WERI-Rb-1 (cell line): Measurements from ENCODE around the gene ZC3H14.

Experiments
- DNase-seq: peaks from one replicate; pipeline ENCODE4 v3.0.0-alpha.2; 2020
- H3K27ac ChIP-seq: fragments of 250-450 bp; sonication (Bioruptor Pico); 2 replicates; pipeline ENCODE4 v1.5.1; 2020; ENCODE audit warnings: mild to moderate bottlenecking, moderate library complexity
- H3K27me3 ChIP-seq: fragments of 250-450 bp; sonication (Bioruptor Pico); 2 replicates; pipeline ENCODE4 v1.5.1; 2021; ENCODE audit warnings: mild to moderate bottlenecking, low read depth, moderate library complexity; ENCODE audit not compliant: insufficient read depth, severe bottlenecking
- H3K36me3 ChIP-seq: fragments of 250-450 bp; sonication (Bioruptor Pico); 2 replicates; pipeline ENCODE4 v1.5.1; 2020; ENCODE audit warnings: mild to moderate bottlenecking, moderate library complexity
- H3K4me3 ChIP-seq: 2 replicates; pipeline ENCODE4 v1.5.1; 2011; ENCODE audit warnings: low read depth, mild to moderate bottlenecking, control low read depth, low read length
- H3K9me3 ChIP-seq: fragments of 250-450 bp; sonication (Bioruptor Pico); 2 replicates; pipeline ENCODE4 v1.5.1; 2021; ENCODE audit warnings: mild to moderate bottlenecking, moderate library complexity; ENCODE audit not compliant: severe bottlenecking
- CTCF ChIP-seq: IDR thresholded peaks from 2 replicates; pipeline ENCODE4 v1.5.1; 2011; ENCODE audit warnings: low read depth, mild to moderate bottlenecking, control low read depth, inconsistent platforms, low read length

ZC3H14 gene

DNA sequence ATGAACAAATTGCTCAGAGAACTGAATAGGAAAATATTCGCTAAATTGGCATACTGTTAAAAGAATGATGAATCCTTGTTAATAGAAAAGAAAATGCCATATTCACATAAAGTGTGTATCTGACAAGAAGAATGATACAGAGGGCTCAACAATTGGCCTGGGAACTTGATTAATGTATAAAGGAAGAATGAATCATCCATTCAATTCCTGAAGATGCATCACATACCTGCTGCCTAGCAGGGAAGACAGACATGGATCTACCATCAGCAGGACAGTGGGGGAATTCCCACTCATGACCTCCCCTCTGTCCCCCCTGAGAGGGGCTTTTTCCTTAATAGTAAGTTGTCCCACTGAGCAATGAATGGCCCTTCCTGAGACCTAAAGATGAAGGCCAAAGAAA, 21.5 kb upstream of the ZC3H14 start:
- DNase-seq = no peak
- TF ChIP-seq CTCF = no peak
- H3K36me3 ChIP-seq = peaks cover 54% of the 10 kb centered on the region

DNA sequence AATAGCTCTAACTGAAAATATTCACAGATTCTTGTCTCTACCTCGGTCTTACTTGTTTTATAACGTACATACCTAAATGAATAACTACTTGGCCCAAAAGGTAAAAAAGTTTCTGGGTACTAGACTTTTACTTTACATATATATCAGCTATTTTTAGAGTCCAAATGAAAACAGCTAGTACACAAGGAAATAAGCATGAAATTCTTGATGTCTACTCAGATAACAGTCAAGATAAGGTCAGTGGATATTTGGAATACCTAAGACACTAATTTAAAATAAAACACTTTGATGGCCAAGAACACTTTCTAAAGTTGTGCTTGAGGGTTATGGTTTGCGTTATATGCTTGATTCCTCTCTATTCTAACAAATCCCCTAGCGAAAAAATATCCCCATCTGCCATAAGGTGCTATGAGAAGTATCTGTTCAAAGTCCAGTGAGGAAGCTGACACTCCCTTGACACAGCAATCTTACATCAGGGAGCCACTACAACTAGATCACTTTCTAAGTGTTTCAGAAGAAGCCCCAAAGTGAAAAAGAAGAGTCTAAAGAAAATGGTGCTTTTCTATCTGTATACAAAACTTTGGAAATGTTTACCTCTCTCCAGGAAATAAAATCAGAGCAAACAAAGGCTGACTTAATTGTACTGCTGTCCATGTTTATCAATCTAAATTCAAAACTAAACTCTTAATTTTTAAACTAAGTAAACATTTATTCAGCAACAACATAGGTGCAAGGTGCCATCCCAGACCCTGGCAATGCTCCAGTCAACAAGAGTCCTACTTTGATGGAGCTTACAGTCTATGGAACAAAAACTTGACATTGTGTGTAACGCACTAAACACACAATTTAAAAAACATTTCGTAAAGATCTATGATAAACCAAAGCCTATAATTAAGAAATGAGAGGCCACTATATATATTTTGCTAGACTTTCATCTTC, 19.7 kb upstream of the ZC3H14 start:
- Histone ChIP-seq H3K27ac (peak overlapping the region; percentile 42), H3K36me3 (peaks cover 62% of the 10 kb centered on the region), H3K4me3 (no peak overlapping the region), H3K9me3 (no peaks in the 10 kb centered on the region), H3K27me3 (no peaks in the 10 kb centered on the region)
- no peak for DNase-seq
- TF ChIP-seq CTCF = no peak

More for the DNA sequence above, 21.5 kb upstream of the ZC3H14 start:
- no peak overlapping the region for H3K4me3 ChIP-seq
- H3K9me3 ChIP-seq = no peaks in the 10 kb centered on the region
- no peaks in the 10 kb centered on the region for H3K27me3 ChIP-seq
- peak overlapping the region; percentile 35; the same call in 1 of the 2 replicates for H3K27ac ChIP-seq

GRCh38 chr14:88545256-88545655, 17.6 kb upstream of the ZC3H14 start:
- DNase-seq = no peak
- Histone ChIP-seq H3K4me3 (no peak overlapping the region), H3K27me3 (no peaks in the 10 kb centered on the region), H3K27ac (peak overlapping the region; percentile 86), H3K9me3 (no peaks in the 10 kb centered on the region), H3K36me3 (peaks cover 70% of the 10 kb centered on the region)
- no peak for TF ChIP-seq CTCF

- Histone ChIP-seq H3K9me3 (no peaks in the 10 kb centered on the region), H3K4me3 (no peak overlapping the region), H3K27me3 (no peaks in the 10 kb centered on the region), H3K27ac (peak overlapping the region; percentile 86), H3K36me3 (peaks cover 68% of the 10 kb centered on the region)
- TF ChIP-seq CTCF = no peak
- DNase-seq = peak; percentile 53
These were observed 16.0 kb upstream of the ZC3H14 start for GRCh38 chr14:88546621-88547385.

- Histone ChIP-seq H3K4me3 (no peak overlapping the region), H3K27me3 (no peaks in the 10 kb centered on the region), H3K36me3 (peaks cover 68% of the 10 kb centered on the region), H3K9me3 (no peaks in the 10 kb centered on the region), H3K27ac (peak overlapping the region; percentile 86)
- no peak for DNase-seq
- no peak for TF ChIP-seq CTCF
These were observed 15.5 kb upstream of the ZC3H14 start for GRCh38 chr14:88547386-88547780.
